Ovary (tissue), 9 donors: Measurements from ENCODE around the gene HDHD5. TPM values are rescaled to one million over a fixed set of nuclear protein-coding genes. Genes with fewer than 3 reads are reported as not detected.

Source experiments
- DNase-seq, 5 donors: peaks; one replicate each; pipeline ENCODE4 v3.0.0-alpha.2; 2019 to 2020
- H3K27ac ChIP-seq, 2 donors: fragments of 200-600 bp; one replicate each; pipeline versions ENCODE4 v1.5.1 to v1.8.0; 2019 to 2022
- H3K27me3 ChIP-seq: fragments of 200-600 bp; one replicate; pipeline ENCODE4 v1.8.0; 2022
- H3K36me3 ChIP-seq: fragments of 200-600 bp; sonication (generic); one replicate; pipeline ENCODE4 v1.5.1; 2019
- H3K4me1 ChIP-seq: one replicate; pipeline ENCODE4 v1.8.1; 2013; ENCODE audit warnings: mild to moderate bottlenecking, moderate library complexity; ENCODE audit not compliant: insufficient read depth
- H3K4me3 ChIP-seq: fragments of 200-600 bp; sonication (generic); one replicate; pipeline ENCODE4 v1.5.1; 2017
- H3K9me3 ChIP-seq, 2 donors: fragments of 200-600 bp in 1 of 2; sonication (generic) in 1 of 2; one replicate each; pipeline versions ENCODE4 v1.5.1 to v1.8.1; 2013 to 2019; ENCODE audit warnings: mild to moderate bottlenecking in 1 of 2, moderate library complexity in 1 of 2
- CTCF ChIP-seq, 3 donors: fragments of 450-650 bp in 2 of 3; fragments of 200-600 bp in 1 of 3; IDR thresholded peaks; one replicate each; pipeline versions ENCODE4 v1.5.1 to v1.8.0; 2016 to 2022; ENCODE audit warnings: antibody characterized with exemption in 3 of 3, mild to moderate bottlenecking in 1 of 3
- EP300 ChIP-seq: sonication (generic); formaldehyde crosslinking; IDR thresholded peaks from one replicate; pipeline ENCODE4 v1.6.1; 2017; ENCODE audit warnings: antibody characterized with exemption
- POLR2A ChIP-seq: fragments of 450-650 bp; IDR thresholded peaks from one replicate; pipeline ENCODE4 v1.6.1; 2017; ENCODE audit warnings: antibody characterized with exemption, mild to moderate bottlenecking, moderate library complexity
- WGBS, 3 donors: extraction: QIAGEN DNeasy Blood & Tissue Kit in 1 of 3; methylation state at CpG; one replicate each; pipeline versions ENCODE4 v1.1.5 to v1.1.7; 2013 to 2017; 5-methylcytosine and 5-hydroxymethylcytosine counted together
- intact Hi-C, 4 donors: fragments of 100-400 bp; cut with DNase I; formaldehyde crosslinking; loops; one replicate each; pipeline versions ENCODE4 v1.11.0 to v1.15.1; 2022 to 2023
- polyA plus RNA-seq, 2 donors: library from polyadenylated mRNA; stranded (reverse); fragments of 200-250 nt in 1 of 2; fragments of 350-450 nt in 1 of 2; fragmentation: Illumina TruSeq in 1 of 2; extraction: RNeasy Lipid Tissue Mini Kit (QIAGEN cat#74804) in 1 of 2; gene quantifications; one replicate each; pipeline ENCODE4 v1.2.3, GENCODE V29; 2013 to 2014
- total RNA-seq, 7 donors: library from RNA; depleted of rRNA in 2 of 7; stranded (reverse); fragments of >200 nt in 2 of 7; fragmentation: NEBNext Ultra II Directional in 3 of 7; extraction: Animal tissue kit (Norgen Biotek cat#: 25700) in 3 of 7; gene quantifications; one replicate each; pipeline versions ENCODE4 v1.1.0 to v1.2.4, GENCODE V29; 2016 to 2023
- donor health status: DM: no; HTN: no; CAD: no; lungs with moderate emphysema.
- donor health status: DM: no; HTN: no; CAD: no.
- donor health status: Bipolar disorder and iron deficiency.
- donor health status: DM: yes; HTN: yes; CAD: no.
- donor health status: DM: no; HTN: no; CAD: no.
- donor health status: DM: yes; HTN: yes; CAD: no.

The HDHD5 gene
- total and polyA plus RNA-seq, 9 donors: 8.9 to 29.5 (median 23.9) TPM

- Histone ChIP-seq H3K36me3 (no peaks in the 10 kb centered on the region), H3K27me3 (no peaks in the 10 kb centered on the region), H3K4me1 (no peaks in the 10 kb centered on the region), H3K4me3 (no peak overlapping the region), H3K27ac (no peak overlapping the region), H3K9me3 (no peaks in the 10 kb centered on the region)
- WGBS, 3 donors: 69 to 85% (median 73%) methylated on average over 8 of the region's 8 CpGs
- intact Hi-C loops: no loop called here
- TF ChIP-seq EP300: no peak
- DNase-seq: no peak
These were observed 19.1 kb downstream of the HDHD5 start for GRCh38 chr22:17140022-17140421.

- Histone ChIP-seq H3K4me1 (no peaks in the 10 kb centered on the region), H3K4me3 (no peak overlapping the region), H3K27ac (no peak overlapping the region), H3K36me3 (no peaks in the 10 kb centered on the region), H3K27me3 (no peaks in the 10 kb centered on the region), H3K9me3 (no peaks in the 10 kb centered on the region)
- no peak for TF ChIP-seq EP300
- no peak for TF ChIP-seq CTCF (IDR thresholded peaks at IDR 0.05)
- no peak for TF ChIP-seq POLR2A
- 86% methylated on average over 11 of the region's 11 CpGs for WGBS, 3 donors
- DNase-seq: no peak
- intact Hi-C loops: no loop called here
These were observed 20.6 kb downstream of the HDHD5 start for GRCh38 chr22:17138513-17138912.

GRCh38 chr22:17137861-17138425, 21.1 kb downstream of the HDHD5 start:
- no peak for DNase-seq
- no peak overlapping the region for H3K27ac ChIP-seq
- intact Hi-C loops: no loop called here
- H3K4me3 ChIP-seq: no peak overlapping the region
- TF ChIP-seq EP300: no peak
- TF ChIP-seq CTCF (IDR thresholded peaks at IDR 0.05): no peak
- TF ChIP-seq POLR2A: no peak
- 64 to 72% (median 70%) methylated on average over 17 of the region's 17 CpGs for WGBS, 3 donors
- H3K4me1 ChIP-seq: no peaks in the 10 kb centered on the region
- H3K36me3 ChIP-seq: no peaks in the 10 kb centered on the region
- H3K27me3 ChIP-seq: no peaks in the 10 kb centered on the region
- H3K9me3 ChIP-seq: no peaks in the 10 kb centered on the region

- no peak for TF ChIP-seq CTCF (IDR thresholded peaks at IDR 0.05)
- TF ChIP-seq POLR2A: no peak
- no peak for TF ChIP-seq EP300
- Histone ChIP-seq H3K27me3 (no peaks in the 10 kb centered on the region), H3K36me3 (no peaks in the 10 kb centered on the region), H3K4me3 (no peak overlapping the region), H3K9me3 (no peaks in the 10 kb centered on the region), H3K4me1 (no peaks in the 10 kb centered on the region), H3K27ac (no peak overlapping the region)
- intact Hi-C loops: no loop called here
- DNase-seq: no peak
- 80 to 84% (median 81%) methylated on average over 4 of the region's 4 CpGs for WGBS, 3 donors
These were observed 21.9 kb downstream of the HDHD5 start for GRCh38 chr22:17137170-17137569.

- DNase-seq: no peak
- Histone ChIP-seq H3K27me3 (no peaks in the 10 kb centered on the region), H3K36me3 (no peaks in the 10 kb centered on the region), H3K9me3 (no peaks in the 10 kb centered on the region), H3K27ac (no peak overlapping the region), H3K4me3 (no peak overlapping the region), H3K4me1 (no peaks in the 10 kb centered on the region)
- intact Hi-C loops: no loop called here
- 83 to 89% (median 88%) methylated on average over 15 of the region's 15 CpGs for WGBS, 3 donors
- no peak for TF ChIP-seq CTCF (IDR thresholded peaks at IDR 0.05)
- TF ChIP-seq POLR2A: no peak
These were observed 23.8 kb downstream of the HDHD5 start for GRCh38 chr22:17135153-17135760.
